ENCODE data around the gene POU2F2. TPM values are rescaled to one million over a fixed set of nuclear protein-coding genes. Genes with fewer than 3 reads are reported as not detected.

POU2F2 gene
- total RNA-seq, 6 experiments from 2014 or later = 6.4 to 11.0 (median 7.8) TPM

DNA sequence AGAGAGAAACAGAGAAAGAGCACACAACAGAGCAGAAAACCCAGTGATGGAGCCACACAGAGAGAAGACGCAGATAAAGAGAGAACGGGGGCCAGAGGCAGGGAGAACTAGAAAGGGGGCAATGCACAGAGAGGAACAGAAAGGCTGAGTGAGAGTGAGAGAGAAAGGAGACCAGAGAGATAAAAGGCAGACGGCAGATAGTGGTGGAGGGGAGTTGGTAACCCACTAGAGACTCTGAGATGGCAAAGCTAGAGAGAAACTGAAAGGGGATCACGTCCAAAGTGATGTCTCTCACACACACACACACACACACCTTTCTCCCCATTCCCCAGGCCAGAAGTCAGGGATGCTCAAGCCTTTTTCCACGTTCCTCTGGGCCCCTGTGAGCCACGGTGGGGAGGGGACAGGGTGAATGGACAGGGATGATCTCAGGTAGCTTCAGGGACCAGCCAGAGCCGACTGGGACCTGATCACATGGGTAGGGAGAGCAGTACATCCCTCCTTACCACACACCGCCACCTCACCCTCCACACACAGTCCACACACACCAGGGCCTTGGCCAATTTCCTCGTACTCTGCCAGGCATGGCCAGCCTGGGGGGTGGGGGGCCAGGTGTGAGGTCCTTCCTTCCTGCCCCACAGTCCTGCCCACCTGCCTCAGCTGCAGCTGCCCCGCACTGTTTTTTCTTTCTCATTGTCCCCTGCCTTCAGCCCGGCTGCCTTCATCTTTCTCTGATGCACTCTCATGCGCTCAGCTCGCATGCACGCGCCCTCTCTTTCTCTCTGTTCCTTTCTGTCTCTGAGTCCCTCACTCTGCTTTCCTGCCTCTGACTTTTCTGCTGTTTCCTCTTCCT lies 22.5 kb upstream of the POU2F2 start:
- H3K4me1 Mint-ChIP-seq (ENCODE audit: low read depth) = no peaks in the 10 kb centered on the region
- TF ChIP-seq, protein P1, sequence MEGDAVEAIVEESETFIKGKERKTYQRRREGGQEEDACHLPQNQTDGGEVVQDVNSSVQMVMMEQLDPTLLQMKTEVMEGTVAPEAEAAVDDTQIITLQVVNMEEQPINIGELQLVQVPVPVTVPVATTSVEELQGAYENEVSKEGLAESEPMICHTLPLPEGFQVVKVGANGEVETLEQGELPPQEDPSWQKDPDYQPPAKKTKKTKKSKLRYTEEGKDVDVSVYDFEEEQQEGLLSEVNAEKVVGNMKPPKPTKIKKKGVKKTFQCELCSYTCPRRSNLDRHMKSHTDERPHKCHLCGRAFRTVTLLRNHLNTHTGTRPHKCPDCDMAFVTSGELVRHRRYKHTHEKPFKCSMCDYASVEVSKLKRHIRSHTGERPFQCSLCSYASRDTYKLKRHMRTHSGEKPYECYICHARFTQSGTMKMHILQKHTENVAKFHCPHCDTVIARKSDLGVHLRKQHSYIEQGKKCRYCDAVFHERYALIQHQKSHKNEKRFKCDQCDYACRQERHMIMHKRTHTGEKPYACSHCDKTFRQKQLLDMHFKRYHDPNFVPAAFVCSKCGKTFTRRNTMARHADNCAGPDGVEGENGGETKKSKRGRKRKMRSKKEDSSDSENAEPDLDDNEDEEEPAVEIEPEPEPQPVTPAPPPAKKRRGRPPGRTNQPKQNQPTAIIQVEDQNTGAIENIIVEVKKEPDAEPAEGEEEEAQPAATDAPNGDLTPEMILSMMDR (IDR thresholded peaks at IDR 0.05) = no peak
- H3K27ac Mint-ChIP-seq = no peak overlapping the region
- H3K27me3 Mint-ChIP-seq (ENCODE audit: insufficient read depth) = peaks cover 54% of the 10 kb centered on the region
- no peaks in the 10 kb centered on the region for H3K36me3 Mint-ChIP-seq (ENCODE audit: low read depth)
- H3K9me3 Mint-ChIP-seq = no peaks in the 10 kb centered on the region
- no peak overlapping the region for H3K4me3 Mint-ChIP-seq
- DNase-seq = no peak

DNA sequence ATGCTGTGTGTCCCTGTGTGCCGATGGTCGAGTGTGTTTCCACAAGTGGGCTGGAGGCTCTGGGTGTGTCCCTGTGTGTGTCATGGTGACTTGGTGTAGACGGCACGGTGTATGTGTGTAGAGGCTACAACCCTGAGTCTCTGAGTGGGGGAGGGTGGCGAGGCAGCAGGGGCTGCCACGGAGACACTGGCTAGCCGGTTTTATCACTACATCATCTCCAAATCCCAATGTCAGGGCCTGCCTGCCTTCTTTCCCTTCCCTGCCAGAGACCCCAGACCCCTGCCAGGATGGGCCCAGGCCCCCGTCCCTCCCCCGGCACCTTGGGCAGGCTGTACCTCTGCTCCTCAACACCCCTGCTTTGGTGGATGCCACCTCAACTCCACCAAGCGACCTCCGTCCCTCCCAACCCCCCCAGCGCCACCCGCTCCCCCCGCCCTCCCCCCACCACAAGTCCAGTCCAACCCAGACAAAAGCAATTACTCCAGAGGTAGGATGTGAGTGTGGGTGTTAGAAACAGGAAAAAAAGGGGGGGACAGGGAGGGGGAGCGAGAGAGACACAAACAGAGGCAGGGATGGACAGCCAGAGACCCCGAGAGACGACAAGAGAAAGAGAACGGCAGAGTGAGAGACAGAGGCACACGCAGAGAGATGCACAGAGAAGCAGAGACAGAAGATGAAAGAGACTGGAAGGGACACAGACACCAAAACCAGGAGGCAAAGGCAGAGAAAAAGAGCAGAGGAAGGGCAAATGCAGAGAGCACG lies 21.6 kb upstream of the POU2F2 start:
- DNase-seq = no peak
- Mint-ChIP-seq H3K9me3 (no peaks in the 10 kb centered on the region), H3K36me3 (ENCODE audit: low read depth) (no peaks in the 10 kb centered on the region), H3K4me1 (ENCODE audit: low read depth) (no peaks in the 10 kb centered on the region), H3K4me3 (no peak overlapping the region), H3K27me3 (ENCODE audit: insufficient read depth) (peaks cover 59% of the 10 kb centered on the region), H3K27ac (no peak overlapping the region)
- TF ChIP-seq, protein P1 (IDR thresholded peaks at IDR 0.05) = no peak

DNA sequence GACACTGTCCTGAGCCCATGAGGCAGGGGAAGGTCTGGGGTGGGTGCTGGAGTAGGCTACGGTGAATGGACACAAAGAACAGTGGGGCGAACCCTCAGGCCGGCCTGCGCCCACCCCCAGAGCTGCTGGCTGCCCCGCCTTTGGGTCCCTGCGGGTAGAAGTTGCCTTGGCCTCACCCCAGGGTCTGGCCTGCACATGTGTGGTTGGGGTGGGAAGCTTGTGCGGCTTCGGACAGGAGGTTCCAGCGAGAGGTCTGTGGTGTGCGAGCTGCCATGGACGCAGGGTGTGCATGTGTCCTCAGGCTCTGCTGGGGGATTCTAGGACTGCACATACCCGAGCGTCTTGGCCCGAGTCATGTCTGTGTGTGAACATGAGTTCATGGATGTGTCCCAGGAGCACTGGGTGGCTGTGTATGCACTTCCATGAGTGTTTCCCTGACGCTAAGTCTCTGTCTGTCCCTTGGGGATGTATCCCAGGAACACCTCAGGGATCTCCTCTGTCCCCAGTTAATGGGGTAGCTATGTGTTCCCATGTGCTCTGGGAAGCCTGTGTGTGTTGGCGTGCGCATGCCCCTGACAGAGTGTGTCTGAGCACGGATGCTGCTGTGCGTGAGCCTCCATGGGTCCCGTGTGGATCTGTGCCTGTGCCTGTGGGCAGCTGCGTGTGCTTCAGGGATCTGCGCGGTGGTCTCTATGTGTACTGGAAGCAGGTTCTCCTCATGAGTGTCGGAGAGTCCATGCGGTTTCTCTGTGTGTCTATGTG lies 20.8 kb upstream of the POU2F2 start:
- H3K27ac Mint-ChIP-seq = no peak overlapping the region
- H3K4me3 Mint-ChIP-seq = no peak overlapping the region
- H3K27me3 Mint-ChIP-seq (ENCODE audit: insufficient read depth) = peaks cover 58% of the 10 kb centered on the region
- H3K9me3 Mint-ChIP-seq = no peaks in the 10 kb centered on the region
- TF ChIP-seq, protein P1 (IDR thresholded peaks at IDR 0.05) = no peak
- DNase-seq = no peak
- H3K36me3 Mint-ChIP-seq (ENCODE audit: low read depth) = no peaks in the 10 kb centered on the region
- no peaks in the 10 kb centered on the region for H3K4me1 Mint-ChIP-seq (ENCODE audit: low read depth)

DNA sequence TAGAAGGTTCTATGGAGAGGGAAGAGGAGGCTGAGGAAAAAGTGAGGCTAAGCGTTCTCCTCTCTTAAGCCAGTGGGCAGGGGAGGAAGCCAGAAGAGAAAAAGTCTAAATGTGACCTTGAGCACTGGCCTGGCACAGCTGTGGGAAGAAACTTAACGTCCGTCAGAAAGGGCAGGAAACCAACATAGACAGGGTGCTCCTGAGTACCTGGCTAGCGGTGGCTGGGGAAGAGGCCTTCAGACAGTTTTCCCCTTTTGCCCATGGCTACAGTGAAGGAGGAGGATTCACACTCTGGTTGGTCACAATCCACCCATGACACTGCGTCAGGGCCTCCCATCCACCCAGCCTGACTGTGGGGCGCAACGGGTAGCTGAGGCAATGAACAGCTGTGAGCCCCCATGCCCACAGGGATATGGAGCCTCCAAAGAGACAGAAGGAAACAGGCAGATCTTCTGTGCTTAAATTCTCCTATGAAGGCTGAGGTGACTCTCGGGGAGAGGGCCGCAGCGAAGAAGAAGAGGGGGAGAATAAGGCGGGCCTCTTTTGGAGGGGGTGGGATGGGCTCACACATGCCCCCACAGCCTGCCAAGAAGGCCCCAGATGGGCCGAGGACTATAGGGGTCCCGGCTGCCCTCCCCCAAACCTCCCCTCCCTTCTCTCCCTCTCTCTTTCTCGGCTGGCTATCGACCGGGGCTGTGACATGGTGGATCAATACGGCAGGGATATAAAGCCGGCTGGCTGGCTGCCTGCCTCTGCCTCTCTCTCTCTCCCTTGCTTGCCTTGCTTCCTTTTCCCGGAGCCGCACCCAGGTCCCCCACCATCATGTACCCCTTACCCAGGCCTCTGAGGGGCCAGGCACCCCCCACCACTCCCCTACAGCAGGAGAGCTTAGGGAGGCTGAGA lies 19.8 kb upstream of the POU2F2 start:
- TF ChIP-seq, protein P1 (IDR thresholded peaks at IDR 0.05) = no peak
- Mint-ChIP-seq H3K9me3 (no peaks in the 10 kb centered on the region), H3K27ac (no peak overlapping the region), H3K4me3 (no peak overlapping the region), H3K36me3 (ENCODE audit: low read depth) (no peaks in the 10 kb centered on the region), H3K27me3 (ENCODE audit: insufficient read depth) (peaks cover 53% of the 10 kb centered on the region), H3K4me1 (ENCODE audit: low read depth) (no peaks in the 10 kb centered on the region)
- DNase-seq = no peak

Measured in HFFc6 (cell line).